GM12878 (cell line): ENCODE measurements around the gene RHEBL1. TPM values are rescaled to one million over a fixed set of nuclear protein-coding genes. Genes with fewer than 3 reads are reported as not detected.

ENCODE experiments used
- ATAC-seq: fragments of 200-7000 bp; cut with Tn5 transposase; 3 replicates; pipeline ENCODE4 v1.9.1; 2020; ENCODE audit warnings: mild to moderate bottlenecking, moderate library complexity
- BruUV-seq: library from RNA; stranded (reverse); fragments of 400-500 nt; replicated peaks from 2 replicates; lab custom pipeline; 2021; lab: Mats Ljungman, UMichigan
- CTCF ChIA-PET: fragments of 300-600 bp; sonication (Branson Sonifier 250); formaldehyde crosslinking; extraction: SDS; loops from one replicate; lab custom pipeline; 2021; ENCODE audit warnings: inconsistent platforms; lab: Yijun Ruan, JAX
- POLR2A ChIA-PET: fragments of 350-600 bp; formaldehyde crosslinking; extraction: SDS; loops from one replicate; lab custom pipeline; 2021; ENCODE audit warnings: inconsistent platforms; lab: Charles Lee
- RAD21 ChIA-PET: fragments of 300-600 bp; sonication (Branson Sonifier 250); formaldehyde crosslinking; loops from one replicate; lab custom pipeline; 2023; ENCODE audit warnings: antibody characterized with exemption; ENCODE audit not compliant: unreplicated experiment; lab: Charles Lee
- SMC1A ChIA-PET: fragments of 300-600 bp; sonication (Branson Sonifier 250); formaldehyde crosslinking; loops from one replicate; lab custom pipeline; 2023; ENCODE audit not compliant: unreplicated experiment, uncharacterized antibody; lab: Charles Lee
- DNase-seq: peaks from one replicate; pipeline ENCODE4 v3.0.0-alpha.2; 2011; ENCODE audit warnings: low read depth, low spot score
- FAIRE-seq: peaks from 3 replicates; lab custom pipeline; 2011; peaks lifted over from hg19 to GRCh38; lab: Jason Lieb, UNC
- H2AFZ ChIP-seq: 2 replicates; pipeline ENCODE4 v1.6.0; 2011; ENCODE audit warnings: low read depth, low read length, control low read depth; ENCODE audit not compliant: control insufficient read depth
- H3K27ac ChIP-seq: 2 replicates; pipeline ENCODE4 v1.5.1; 2011; ENCODE audit warnings: control low read depth; ENCODE audit not compliant: control insufficient read depth, insufficient read depth
- H3K27me3 ChIP-seq, 2 experiments: replicated peaks in 1 of 2; 2 replicates each; pipeline versions ENCODE4 v1.6.0 to v1.6.1; 2011; ENCODE audit warnings: low read length in 1 of 2; ENCODE audit not compliant: control insufficient read depth in 2 of 2, insufficient read depth in 2 of 2
- H3K36me3 ChIP-seq, 2 experiments: 2 replicates each; pipeline ENCODE4 v1.5.1; 2011; ENCODE audit warnings: low read length in 1 of 2; ENCODE audit not compliant: control insufficient read depth in 2 of 2, insufficient read depth in 2 of 2
- H3K4me1 ChIP-seq: 2 replicates; pipeline ENCODE4 v1.6.1; 2011; ENCODE audit warnings: mild to moderate bottlenecking, low read length, moderate library complexity, mixed read lengths; ENCODE audit not compliant: control insufficient read depth, insufficient read depth
- H3K4me2 ChIP-seq: 2 replicates; pipeline ENCODE4 v1.6.0; 2011; ENCODE audit warnings: control low read depth; ENCODE audit not compliant: control insufficient read depth, insufficient read depth
- H3K4me3 ChIP-seq: fragments of 200-600 bp; sonication (generic); 2 replicates; pipeline ENCODE4 v1.5.1; 2016
- H3K79me2 ChIP-seq: 2 replicates; pipeline ENCODE4 v1.6.0; 2011; ENCODE audit warnings: low read length; ENCODE audit not compliant: control insufficient read depth, insufficient read depth
- H3K9ac ChIP-seq: 2 replicates; pipeline ENCODE4 v1.8.0; 2011; ENCODE audit warnings: low read length, control low read depth, mixed read lengths; ENCODE audit not compliant: control insufficient read depth, insufficient read depth
- H3K9me3 ChIP-seq: replicated peaks from 3 replicates; pipeline ENCODE4 v1.5.1; 2011; ENCODE audit warnings: mild to moderate bottlenecking, low read length; ENCODE audit not compliant: control insufficient read depth, insufficient read depth
- H4K20me1 ChIP-seq: 2 replicates; pipeline ENCODE4 v1.6.0; 2011; ENCODE audit not compliant: control insufficient read depth, insufficient read depth
- CBX3 ChIP-seq: fragments of 200-600 bp; sonication (generic); IDR thresholded peaks from 2 replicates; pipeline ENCODE4 v1.6.1; 2016; ENCODE audit warnings: low read depth, borderline replicate concordance
- CTCF ChIP-seq, 3 experiments: IDR thresholded peaks in 2 of 3; conservative IDR thresholded peaks in 1 of 3; 2 replicates each; pipeline ENCODE4 v1.5.1; 2011; ENCODE audit warnings: low read depth in 3 of 3, low read length in 3 of 3, mild to moderate bottlenecking in 3 of 3, control low read depth in 2 of 3, moderate library complexity in 2 of 3, inconsistent platforms in 1 of 3, mixed read lengths in 1 of 3; ENCODE audit not compliant: control insufficient read depth in 2 of 3, insufficient read depth in 1 of 3; ENCODE audit errors: extremely low read depth in 1 of 3
- CUX1 ChIP-seq: IDR thresholded peaks from 2 replicates; pipeline ENCODE4 v1.6.1; 2012; ENCODE audit warnings: improper control_type of control experiment, low read depth, low read length; ENCODE audit not compliant: insufficient replicate concordance
- DPF2 ChIP-seq: fragments of 450-650 bp; IDR thresholded peaks from 2 replicates; pipeline ENCODE4 v1.6.1; 2017; ENCODE audit warnings: mild to moderate bottlenecking
- MLLT1 ChIP-seq: fragments of 450-650 bp; IDR thresholded peaks from 2 replicates; pipeline ENCODE4 v1.6.1; 2016; ENCODE audit warnings: mild to moderate bottlenecking
- PBX3 ChIP-seq: IDR thresholded peaks from 2 replicates; pipeline ENCODE4 v1.6.1; 2011; ENCODE audit warnings: mild to moderate bottlenecking, low read depth, low read length, moderate library complexity; ENCODE audit not compliant: insufficient replicate concordance
- RAD21 ChIP-seq: IDR thresholded peaks from 2 replicates; pipeline ENCODE4 v1.6.1; 2011; ENCODE audit warnings: mild to moderate bottlenecking, low read depth, low read length, moderate library complexity; ENCODE audit not compliant: insufficient read depth
- SMC3 ChIP-seq: IDR thresholded peaks from 2 replicates; pipeline ENCODE4 v1.6.1; 2011; ENCODE audit warnings: low read length, improper control_type of control experiment, borderline replicate concordance
- YY1 ChIP-seq: IDR thresholded peaks from 2 replicates; pipeline ENCODE4 v1.6.1; 2011; ENCODE audit warnings: low read depth, mild to moderate bottlenecking, low read length
- WGBS: methylation state at CpG from one replicate; pipeline ENCODE4 v1.1.6; 2016; ENCODE audit warnings: low lambda C conversion rate; ENCODE audit not compliant: insufficient replicate concordance, insufficient coverage; ENCODE audit errors: missing lambda C conversion rate; 5-methylcytosine and 5-hydroxymethylcytosine counted together
- in situ Hi-C: fragments of 300-500 bp; cut with MboI; formaldehyde crosslinking; loops from 9 replicates; pipeline ENCODE4 v1.14.3; 2018; ENCODE audit warnings: mixed read lengths
- intact Hi-C: fragments of 100-400 bp; cut with micrococcal nuclease; formaldehyde crosslinking; loops from one replicate; pipeline ENCODE4 v1.14.2; 2022; ENCODE audit not compliant: unreplicated experiment
- polyA plus RNA-seq, 11 experiments: library from polyadenylated mRNA; depleted of rRNA in 4 of 11; unstranded in 6 of 11; stranded (reverse) in 5 of 11; fragments of >200 nt; fragmentation: Nextera tagmentation in 4 of 11; fragmentation: Illumina TruSeq in 1 of 11; extraction: Ambion mirVana in 4 of 11; extraction: Trizol in 1 of 11; gene quantifications; 1 replicate in 1 of 11; 2 replicates in 10 of 11; pipeline versions ENCODE4 v1.2.1 to v1.2.3, GENCODE V29; 2011 to 2016; ENCODE audit warnings: inconsistent platforms in 2 of 11, missing spikeins in 2 of 11, low read depth in 1 of 11
- total RNA-seq, 4 experiments: library from RNA; depleted of rRNA in 3 of 4; stranded (reverse); fragments of >200 nt in 3 of 4; fragmentation: Illumina TruSeq in 1 of 4; extraction: Trizol in 1 of 4; gene quantifications; 2 replicates each; pipeline versions ENCODE4 v1.2.1 to v1.2.3, GENCODE V29; 2013 to 2021

Gene RHEBL1
- total and polyA plus RNA-seq, 10 of the 15 experiments (the other 5 are each of a cell fraction or from before 2014, with no cell fraction given) = 5.9 to 18.7 (median 12.0) TPM

GRCh38 chr12:49043856-49044258 is 25.9 kb downstream of the RHEBL1 start:
- H3K4me1 ChIP-seq = no peaks in the 10 kb centered on the region
- peaks cover 37 to 67% of the 10 kb centered on the region in 2 experiments for H3K36me3 ChIP-seq
- ChIA-PET POLR2A (no interaction called here), CTCF (interaction anchor here (0.6 to 4.4 kb wide), 27 partner anchors 12 to 194 kb away, joined by 3 to 44 read pairs (median 4); partner anchors contain the start of genes DDN, FKBP11, PRKAG1 and RHEBL1), RAD21 (interaction anchor here (1.0 to 2.7 kb wide), 2 partner anchors 24 to 47 kb away, joined by 3 to 14 read pairs; no protein-coding TSS in a partner anchor), SMC1A (interaction anchor here (1.1 to 2.2 kb wide), 4 partner anchors 29 to 191 kb away, joined by 3 to 19 read pairs (median 4); no protein-coding TSS in a partner anchor)
- no peak overlapping the region for H3K27ac ChIP-seq
- TF ChIP-seq RAD21 (peak; percentile 38), SMC3 (peak; percentile 35; the same call in 1 of the 2 replicates), CUX1 (no peak), CTCF (IDR thresholded peaks at IDR 0.05 in 2 of 3, conservative IDR thresholded peaks at IDR 0.05 in 1 of 3; ENCODE audit: control insufficient read depth in 2 of 3, extremely low read depth in 1 of 3, insufficient read depth in 1 of 3, low read depth in 3 of 3, low read length in 3 of 3) (peak; percentile 60 to 82 (median 77)), CBX3 (no peak), PBX3 (no peak), DPF2 (no peak), MLLT1 (0 out of 2 replicates have a peak, but pooled peaks have one; percentile 20), YY1 (0 out of 2 replicates have a peak, but pooled peaks have one; percentile 42)
- H3K4me3 ChIP-seq = no peak overlapping the region
- in situ Hi-C loops (no loop called here), intact Hi-C loops (no loop called here)
- no peaks in the 10 kb centered on the region for H3K79me2 ChIP-seq
- no TSS peak for BruUV-seq
- H2AFZ ChIP-seq = no peak overlapping the region
- ATAC-seq (peak; percentile 87), FAIRE-seq (no peak), DNase-seq (no peak)
- 56% methylated on average over 11 of the region's 11 CpGs for WGBS
- no peaks in the 10 kb centered on the region for H4K20me1 ChIP-seq
- no peak overlapping the region for H3K4me2 ChIP-seq
- no peaks in the 10 kb centered on the region for H3K27me3 ChIP-seq
- H3K9ac ChIP-seq = no peak overlapping the region
- H3K9me3 ChIP-seq = no peaks in the 10 kb centered on the region
